HL-60 (cell line): ENCODE results near the gene FOXJ3.

Source experiments
- GABPA ChIP-seq: IDR thresholded peaks from 2 replicates; pipeline ENCODE4 v1.6.1; 2012; ENCODE audit warnings: low read depth
- POLR2AphosphoS5 ChIP-seq: IDR thresholded peaks from 2 replicates; pipeline ENCODE4 v1.6.1; 2012; ENCODE audit warnings: low read depth
- SPI1 ChIP-seq: IDR thresholded peaks from 2 replicates; pipeline ENCODE4 v1.6.1; 2012; ENCODE audit warnings: low read depth, mild to moderate bottlenecking, borderline replicate concordance
- TF ChIP-seq, protein P1 (sequence below): IDR thresholded peaks from one replicate; pipeline ENCODE4 v1.5.1; 2011; ENCODE audit warnings: low read length, control low read depth, inconsistent platforms; ENCODE audit not compliant: insufficient read depth
- TF ChIP-seq, protein P2 (sequence below): IDR thresholded peaks from 2 replicates; pipeline ENCODE4 v1.6.1; 2012; ENCODE audit warnings: low read depth; ENCODE audit not compliant: insufficient replicate concordance

DNA sequence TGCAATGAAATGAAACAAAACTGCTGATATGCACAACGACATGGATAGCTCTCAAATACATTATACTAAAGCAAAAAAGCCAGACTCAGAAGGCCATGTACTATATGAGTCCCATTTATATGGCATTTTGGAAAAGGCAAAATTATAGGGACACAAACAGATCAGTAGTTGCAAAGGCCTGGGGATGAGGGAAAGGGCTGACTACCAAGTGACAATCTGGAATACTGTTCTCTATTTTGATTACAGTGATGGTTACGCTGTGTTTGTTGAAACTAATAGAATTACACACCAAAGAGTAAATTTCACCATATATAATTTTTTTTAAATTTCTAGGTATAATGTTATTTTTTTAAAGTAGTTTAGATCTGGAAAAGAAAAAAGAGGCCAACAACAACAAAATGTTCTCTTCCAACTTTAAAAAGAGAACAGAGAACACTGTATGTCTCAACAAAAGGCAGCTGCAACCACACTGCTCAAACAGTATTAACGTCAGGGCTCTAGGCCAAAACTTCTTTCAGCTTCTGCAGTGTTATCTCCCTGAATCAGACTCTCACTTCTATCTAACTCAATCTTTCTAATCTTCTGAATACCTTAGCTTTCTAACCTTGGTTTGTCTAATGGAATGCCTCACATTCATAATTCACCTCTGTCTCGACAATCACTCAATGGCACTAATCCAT is 75.8 kb downstream of the FOXJ3 start:
- TF ChIP-seq, protein P1, sequence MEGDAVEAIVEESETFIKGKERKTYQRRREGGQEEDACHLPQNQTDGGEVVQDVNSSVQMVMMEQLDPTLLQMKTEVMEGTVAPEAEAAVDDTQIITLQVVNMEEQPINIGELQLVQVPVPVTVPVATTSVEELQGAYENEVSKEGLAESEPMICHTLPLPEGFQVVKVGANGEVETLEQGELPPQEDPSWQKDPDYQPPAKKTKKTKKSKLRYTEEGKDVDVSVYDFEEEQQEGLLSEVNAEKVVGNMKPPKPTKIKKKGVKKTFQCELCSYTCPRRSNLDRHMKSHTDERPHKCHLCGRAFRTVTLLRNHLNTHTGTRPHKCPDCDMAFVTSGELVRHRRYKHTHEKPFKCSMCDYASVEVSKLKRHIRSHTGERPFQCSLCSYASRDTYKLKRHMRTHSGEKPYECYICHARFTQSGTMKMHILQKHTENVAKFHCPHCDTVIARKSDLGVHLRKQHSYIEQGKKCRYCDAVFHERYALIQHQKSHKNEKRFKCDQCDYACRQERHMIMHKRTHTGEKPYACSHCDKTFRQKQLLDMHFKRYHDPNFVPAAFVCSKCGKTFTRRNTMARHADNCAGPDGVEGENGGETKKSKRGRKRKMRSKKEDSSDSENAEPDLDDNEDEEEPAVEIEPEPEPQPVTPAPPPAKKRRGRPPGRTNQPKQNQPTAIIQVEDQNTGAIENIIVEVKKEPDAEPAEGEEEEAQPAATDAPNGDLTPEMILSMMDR: no peak
- TF ChIP-seq, protein P2, sequence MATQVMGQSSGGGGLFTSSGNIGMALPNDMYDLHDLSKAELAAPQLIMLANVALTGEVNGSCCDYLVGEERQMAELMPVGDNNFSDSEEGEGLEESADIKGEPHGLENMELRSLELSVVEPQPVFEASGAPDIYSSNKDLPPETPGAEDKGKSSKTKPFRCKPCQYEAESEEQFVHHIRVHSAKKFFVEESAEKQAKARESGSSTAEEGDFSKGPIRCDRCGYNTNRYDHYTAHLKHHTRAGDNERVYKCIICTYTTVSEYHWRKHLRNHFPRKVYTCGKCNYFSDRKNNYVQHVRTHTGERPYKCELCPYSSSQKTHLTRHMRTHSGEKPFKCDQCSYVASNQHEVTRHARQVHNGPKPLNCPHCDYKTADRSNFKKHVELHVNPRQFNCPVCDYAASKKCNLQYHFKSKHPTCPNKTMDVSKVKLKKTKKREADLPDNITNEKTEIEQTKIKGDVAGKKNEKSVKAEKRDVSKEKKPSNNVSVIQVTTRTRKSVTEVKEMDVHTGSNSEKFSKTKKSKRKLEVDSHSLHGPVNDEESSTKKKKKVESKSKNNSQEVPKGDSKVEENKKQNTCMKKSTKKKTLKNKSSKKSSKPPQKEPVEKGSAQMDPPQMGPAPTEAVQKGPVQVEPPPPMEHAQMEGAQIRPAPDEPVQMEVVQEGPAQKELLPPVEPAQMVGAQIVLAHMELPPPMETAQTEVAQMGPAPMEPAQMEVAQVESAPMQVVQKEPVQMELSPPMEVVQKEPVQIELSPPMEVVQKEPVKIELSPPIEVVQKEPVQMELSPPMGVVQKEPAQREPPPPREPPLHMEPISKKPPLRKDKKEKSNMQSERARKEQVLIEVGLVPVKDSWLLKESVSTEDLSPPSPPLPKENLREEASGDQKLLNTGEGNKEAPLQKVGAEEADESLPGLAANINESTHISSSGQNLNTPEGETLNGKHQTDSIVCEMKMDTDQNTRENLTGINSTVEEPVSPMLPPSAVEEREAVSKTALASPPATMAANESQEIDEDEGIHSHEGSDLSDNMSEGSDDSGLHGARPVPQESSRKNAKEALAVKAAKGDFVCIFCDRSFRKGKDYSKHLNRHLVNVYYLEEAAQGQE: no peak
- TF ChIP-seq POLR2AphosphoS5 (no peak), GABPA (no peak), SPI1 (no peak)
